ENCODE results near the gene HNRNPUL1. TPM values are rescaled to one million over a fixed set of nuclear protein-coding genes. Genes with fewer than 3 reads are reported as not detected.

HNRNPUL1 gene
- total and polyA plus RNA-seq, 2 of the 8 experiments (the other 6 are each of a cell fraction or from before 2014, with no cell fraction given) = 99.5 to 264 TPM

DNA sequence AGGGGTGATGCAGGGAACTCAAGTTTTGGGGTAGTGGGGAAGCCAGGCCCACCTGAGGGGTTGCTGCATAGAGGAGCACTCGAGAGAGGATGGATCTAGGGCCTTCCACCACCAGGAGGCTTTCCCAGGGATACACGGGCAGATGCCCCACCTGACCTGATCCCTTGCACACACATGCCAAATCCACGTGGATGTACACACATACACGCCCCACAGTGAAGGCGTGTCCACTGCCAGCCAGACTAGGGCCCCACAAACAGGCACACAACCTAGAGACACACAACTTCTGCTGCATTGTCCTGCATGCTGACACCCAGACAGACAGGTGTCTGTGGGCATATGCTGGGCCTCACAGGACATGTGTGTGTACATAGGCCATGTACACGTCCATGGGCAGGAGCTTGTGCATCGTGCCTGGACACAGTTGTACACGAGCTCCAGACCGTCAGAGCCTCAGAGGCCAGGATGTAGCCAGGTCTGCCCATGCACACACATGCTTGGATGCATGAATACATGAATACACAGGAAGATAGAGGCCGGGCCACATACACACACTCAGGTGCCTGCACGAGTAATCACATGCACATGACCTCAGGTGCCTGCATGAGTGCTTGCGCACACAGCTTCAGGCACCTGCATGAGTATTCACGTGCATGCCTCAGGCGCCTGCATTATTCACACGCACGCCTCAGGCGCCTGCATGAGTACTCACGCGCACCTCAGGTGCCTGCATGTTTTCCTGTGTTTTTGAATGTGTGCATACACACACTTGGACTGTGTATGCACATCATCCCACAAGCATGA lies 54.7 kb downstream of the HNRNPUL1 start (continued):
- TF ChIP-seq, protein P1, sequence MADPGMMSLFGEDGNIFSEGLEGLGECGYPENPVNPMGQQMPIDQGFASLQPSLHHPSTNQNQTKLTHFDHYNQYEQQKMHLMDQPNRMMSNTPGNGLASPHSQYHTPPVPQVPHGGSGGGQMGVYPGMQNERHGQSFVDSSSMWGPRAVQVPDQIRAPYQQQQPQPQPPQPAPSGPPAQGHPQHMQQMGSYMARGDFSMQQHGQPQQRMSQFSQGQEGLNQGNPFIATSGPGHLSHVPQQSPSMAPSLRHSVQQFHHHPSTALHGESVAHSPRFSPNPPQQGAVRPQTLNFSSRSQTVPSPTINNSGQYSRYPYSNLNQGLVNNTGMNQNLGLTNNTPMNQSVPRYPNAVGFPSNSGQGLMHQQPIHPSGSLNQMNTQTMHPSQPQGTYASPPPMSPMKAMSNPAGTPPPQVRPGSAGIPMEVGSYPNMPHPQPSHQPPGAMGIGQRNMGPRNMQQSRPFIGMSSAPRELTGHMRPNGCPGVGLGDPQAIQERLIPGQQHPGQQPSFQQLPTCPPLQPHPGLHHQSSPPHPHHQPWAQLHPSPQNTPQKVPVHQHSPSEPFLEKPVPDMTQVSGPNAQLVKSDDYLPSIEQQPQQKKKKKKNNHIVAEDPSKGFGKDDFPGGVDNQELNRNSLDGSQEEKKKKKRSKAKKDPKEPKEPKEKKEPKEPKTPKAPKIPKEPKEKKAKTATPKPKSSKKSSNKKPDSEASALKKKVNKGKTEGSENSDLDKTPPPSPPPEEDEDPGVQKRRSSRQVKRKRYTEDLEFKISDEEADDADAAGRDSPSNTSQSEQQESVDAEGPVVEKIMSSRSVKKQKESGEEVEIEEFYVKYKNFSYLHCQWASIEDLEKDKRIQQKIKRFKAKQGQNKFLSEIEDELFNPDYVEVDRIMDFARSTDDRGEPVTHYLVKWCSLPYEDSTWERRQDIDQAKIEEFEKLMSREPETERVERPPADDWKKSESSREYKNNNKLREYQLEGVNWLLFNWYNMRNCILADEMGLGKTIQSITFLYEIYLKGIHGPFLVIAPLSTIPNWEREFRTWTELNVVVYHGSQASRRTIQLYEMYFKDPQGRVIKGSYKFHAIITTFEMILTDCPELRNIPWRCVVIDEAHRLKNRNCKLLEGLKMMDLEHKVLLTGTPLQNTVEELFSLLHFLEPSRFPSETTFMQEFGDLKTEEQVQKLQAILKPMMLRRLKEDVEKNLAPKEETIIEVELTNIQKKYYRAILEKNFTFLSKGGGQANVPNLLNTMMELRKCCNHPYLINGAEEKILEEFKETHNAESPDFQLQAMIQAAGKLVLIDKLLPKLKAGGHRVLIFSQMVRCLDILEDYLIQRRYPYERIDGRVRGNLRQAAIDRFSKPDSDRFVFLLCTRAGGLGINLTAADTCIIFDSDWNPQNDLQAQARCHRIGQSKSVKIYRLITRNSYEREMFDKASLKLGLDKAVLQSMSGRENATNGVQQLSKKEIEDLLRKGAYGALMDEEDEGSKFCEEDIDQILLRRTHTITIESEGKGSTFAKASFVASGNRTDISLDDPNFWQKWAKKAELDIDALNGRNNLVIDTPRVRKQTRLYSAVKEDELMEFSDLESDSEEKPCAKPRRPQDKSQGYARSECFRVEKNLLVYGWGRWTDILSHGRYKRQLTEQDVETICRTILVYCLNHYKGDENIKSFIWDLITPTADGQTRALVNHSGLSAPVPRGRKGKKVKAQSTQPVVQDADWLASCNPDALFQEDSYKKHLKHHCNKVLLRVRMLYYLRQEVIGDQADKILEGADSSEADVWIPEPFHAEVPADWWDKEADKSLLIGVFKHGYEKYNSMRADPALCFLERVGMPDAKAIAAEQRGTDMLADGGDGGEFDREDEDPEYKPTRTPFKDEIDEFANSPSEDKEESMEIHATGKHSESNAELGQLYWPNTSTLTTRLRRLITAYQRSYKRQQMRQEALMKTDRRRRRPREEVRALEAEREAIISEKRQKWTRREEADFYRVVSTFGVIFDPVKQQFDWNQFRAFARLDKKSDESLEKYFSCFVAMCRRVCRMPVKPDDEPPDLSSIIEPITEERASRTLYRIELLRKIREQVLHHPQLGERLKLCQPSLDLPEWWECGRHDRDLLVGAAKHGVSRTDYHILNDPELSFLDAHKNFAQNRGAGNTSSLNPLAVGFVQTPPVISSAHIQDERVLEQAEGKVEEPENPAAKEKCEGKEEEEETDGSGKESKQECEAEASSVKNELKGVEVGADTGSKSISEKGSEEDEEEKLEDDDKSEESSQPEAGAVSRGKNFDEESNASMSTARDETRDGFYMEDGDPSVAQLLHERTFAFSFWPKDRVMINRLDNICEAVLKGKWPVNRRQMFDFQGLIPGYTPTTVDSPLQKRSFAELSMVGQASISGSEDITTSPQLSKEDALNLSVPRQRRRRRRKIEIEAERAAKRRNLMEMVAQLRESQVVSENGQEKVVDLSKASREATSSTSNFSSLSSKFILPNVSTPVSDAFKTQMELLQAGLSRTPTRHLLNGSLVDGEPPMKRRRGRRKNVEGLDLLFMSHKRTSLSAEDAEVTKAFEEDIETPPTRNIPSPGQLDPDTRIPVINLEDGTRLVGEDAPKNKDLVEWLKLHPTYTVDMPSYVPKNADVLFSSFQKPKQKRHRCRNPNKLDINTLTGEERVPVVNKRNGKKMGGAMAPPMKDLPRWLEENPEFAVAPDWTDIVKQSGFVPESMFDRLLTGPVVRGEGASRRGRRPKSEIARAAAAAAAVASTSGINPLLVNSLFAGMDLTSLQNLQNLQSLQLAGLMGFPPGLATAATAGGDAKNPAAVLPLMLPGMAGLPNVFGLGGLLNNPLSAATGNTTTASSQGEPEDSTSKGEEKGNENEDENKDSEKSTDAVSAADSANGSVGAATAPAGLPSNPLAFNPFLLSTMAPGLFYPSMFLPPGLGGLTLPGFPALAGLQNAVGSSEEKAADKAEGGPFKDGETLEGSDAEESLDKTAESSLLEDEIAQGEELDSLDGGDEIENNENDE (IDR thresholded peaks at IDR 0.05; ENCODE audit: insufficient replicate concordance, low read length) = no peak
- TF ChIP-seq POLR2A (IDR thresholded peaks at IDR 0.05; ENCODE audit: control extremely low read depth in 1 of 2, low read depth in 2 of 2, low read length in 2 of 2) (no peak; a peak in 1 of 3 replicates), KDM4A (IDR thresholded peaks at IDR 0.05; ENCODE audit: low read depth, low read length, severe bottlenecking) (no peak), RBBP5 (IDR thresholded peaks at IDR 0.05; ENCODE audit: borderline replicate concordance, low read depth, low read length) (no peak), KDM5A (IDR thresholded peaks at IDR 0.05; ENCODE audit: low read length) (no peak), EP300 (IDR thresholded peaks at IDR 0.05; ENCODE audit: borderline replicate concordance in 1 of 2, low read depth in 2 of 2, low read length in 2 of 2) (no peak), ASH2L (IDR thresholded peaks at IDR 0.05; ENCODE audit: low read length) (no peak), FOSL1 (IDR thresholded peaks at IDR 0.05; ENCODE audit: insufficient read depth, low read depth, low read length) (no peak), CHD1 (IDR thresholded peaks at IDR 0.05; ENCODE audit: low read depth, low read length) (no peak), SRF (IDR thresholded peaks at IDR 0.05; ENCODE audit: low read depth, low read length) (no peak)
